ENCODE data around the gene PGLYRP2. TPM values are rescaled to one million over a fixed set of nuclear protein-coding genes. Genes with fewer than 3 reads are reported as not detected.

Gene PGLYRP2
- polyA plus RNA-seq, 2 donors, result 0.02 TPM; not detected in 1

- Histone ChIP-seq H3K4me1 (ENCODE audit: control insufficient read depth in 2 of 2, insufficient read depth in 2 of 2, low read length in 1 of 2) (peaks cover 10 to 13% of the 10 kb centered on the region in 2 donors), H3K27me3 (ENCODE audit: control insufficient read depth in 1 of 2, insufficient read depth in 2 of 2, low read length in 2 of 2) (no peaks in the 10 kb centered on the region), H3K27ac (ENCODE audit: low read depth in 2 of 2, low read length in 1 of 2) (peak within 1 kb of the TSS; percentile 82 to 93), H3K9me3 (ENCODE audit: control insufficient read depth in 2 of 2, insufficient read depth in 1 of 2, low read depth in 1 of 2, low read length in 1 of 2) (no peaks in the 10 kb centered on the region), H3K36me3 (ENCODE audit: control insufficient read depth in 2 of 2, insufficient read depth in 2 of 2, low read length in 1 of 2) (no peaks in the 10 kb centered on the region), H3K4me3 (ENCODE audit: low read depth in 1 of 2, low read length in 2 of 2) (peak within 1 kb of the TSS; percentile 49 to 66)
- WGBS, 2 donors, result 2 to 12% methylated on average over 11 to 74 of the region's 77 CpGs
Measured at GRCh38 chr19:15449620-15450527, 29.4 kb downstream of the PGLYRP2 start, which contains the start of gene WIZ. WIZ (minus strand) TSS chr19:15449956; CDS start chr19:15448307, 1,649 bp downstream.

DNA sequence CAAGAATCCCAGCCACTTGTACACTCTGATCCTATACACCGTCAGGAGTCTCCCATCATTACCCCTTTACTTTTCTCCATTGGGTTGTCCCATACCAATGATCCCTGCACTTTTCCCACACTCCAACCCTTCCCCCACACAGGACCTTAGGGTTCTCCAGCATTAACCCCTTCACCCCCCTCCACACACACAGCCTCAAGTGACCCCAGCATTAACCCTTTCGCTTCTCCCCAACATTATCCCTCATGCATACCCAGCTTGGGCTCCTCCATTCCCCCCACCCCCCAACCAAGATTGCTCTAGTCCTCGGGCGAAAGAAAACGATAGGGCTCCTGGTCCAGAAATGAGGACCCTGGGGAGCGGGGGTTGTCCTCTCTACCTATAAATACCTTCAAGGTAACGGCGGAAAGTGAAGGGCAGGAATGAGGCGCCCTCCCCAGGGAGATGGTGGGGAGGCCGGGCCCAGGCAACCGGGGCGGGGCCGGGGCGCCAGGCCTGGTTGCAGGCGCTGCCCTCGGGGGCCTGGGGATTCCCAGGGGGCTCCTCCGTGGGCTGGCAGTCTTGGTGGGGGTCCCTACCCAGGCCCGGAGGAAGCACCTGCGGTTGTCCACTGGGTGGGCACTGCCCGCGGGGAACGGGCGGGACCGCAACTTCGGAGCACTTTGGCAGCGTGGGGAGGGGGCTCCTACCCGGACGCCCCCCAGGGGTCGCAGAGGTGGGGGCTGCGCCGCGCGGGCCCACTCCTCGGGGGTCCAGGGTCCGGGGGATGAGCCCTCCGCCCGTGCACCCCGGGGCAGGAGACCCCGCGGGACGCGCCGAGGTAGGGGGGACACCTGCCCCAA lies 30.3 kb downstream of the PGLYRP2 start:
- Histone ChIP-seq H3K4me1 (ENCODE audit: control insufficient read depth in 2 of 2, insufficient read depth in 2 of 2, low read length in 1 of 2) (peaks cover 10 to 13% of the 10 kb centered on the region in 2 donors), H3K4me3 (ENCODE audit: low read depth in 1 of 2, low read length in 2 of 2) (peak overlapping the region; percentile 43 to 66), H3K27me3 (ENCODE audit: control insufficient read depth in 1 of 2, insufficient read depth in 2 of 2, low read length in 2 of 2) (no peaks in the 10 kb centered on the region), H3K27ac (ENCODE audit: low read depth in 2 of 2, low read length in 1 of 2) (peak overlapping the region; percentile 13 to 67), H3K9me3 (ENCODE audit: control insufficient read depth in 2 of 2, insufficient read depth in 1 of 2, low read depth in 1 of 2, low read length in 1 of 2) (no peaks in the 10 kb centered on the region), H3K36me3 (ENCODE audit: control insufficient read depth in 2 of 2, insufficient read depth in 2 of 2, low read length in 1 of 2) (no peaks in the 10 kb centered on the region)
- WGBS, 2 donors, result 4 to 8% methylated on average over 32 to 43 of the region's 43 CpGs

DNA sequence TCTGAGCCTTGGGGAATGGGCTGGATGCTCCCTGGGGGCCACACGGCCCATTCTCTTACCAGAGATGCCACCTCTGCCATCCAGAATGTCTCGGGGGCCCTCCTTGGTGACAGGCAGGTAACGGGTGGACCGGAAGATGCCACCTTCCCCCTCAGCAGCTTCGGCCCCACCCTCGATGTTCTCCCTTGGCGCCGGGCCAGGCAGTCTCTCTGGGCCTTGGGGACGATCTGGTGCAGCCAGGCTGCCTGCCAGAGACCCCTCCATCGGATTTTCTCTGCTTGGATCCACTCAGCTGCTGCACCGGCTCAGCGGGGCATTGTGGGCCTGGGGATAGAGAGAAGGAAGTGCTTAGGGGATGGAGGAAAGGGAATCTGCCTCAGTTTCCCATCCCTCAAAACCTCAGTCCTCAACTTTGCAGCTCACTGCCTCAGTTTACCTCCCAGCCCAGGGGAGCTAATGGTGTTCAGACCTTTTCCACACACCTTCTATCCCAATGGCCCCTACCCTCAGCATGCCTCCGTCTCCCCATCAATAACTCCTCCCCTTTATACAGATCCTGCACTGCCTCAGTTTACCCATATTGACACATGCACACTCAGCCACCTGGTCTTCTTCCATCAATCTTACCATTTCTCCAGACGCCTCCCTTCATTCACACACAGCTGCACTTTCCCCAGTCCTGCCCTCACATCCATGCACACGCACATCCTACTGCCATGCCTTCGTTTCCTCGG lies 31.1 kb downstream of the PGLYRP2 start:
- H3K4me1 ChIP-seq (ENCODE audit: control insufficient read depth in 2 of 2, insufficient read depth in 2 of 2, low read length in 1 of 2), result peaks cover 8 to 13% of the 10 kb centered on the region in 2 donors
- no peaks in the 10 kb centered on the region for H3K36me3 ChIP-seq (ENCODE audit: control insufficient read depth in 2 of 2, insufficient read depth in 2 of 2, low read length in 1 of 2)
- H3K4me3 ChIP-seq (ENCODE audit: low read depth in 1 of 2, low read length in 2 of 2), result no peak overlapping the region
- no peaks in the 10 kb centered on the region for H3K9me3 ChIP-seq (ENCODE audit: control insufficient read depth in 2 of 2, insufficient read depth in 1 of 2, low read depth in 1 of 2, low read length in 1 of 2)
- no peak overlapping the region for H3K27ac ChIP-seq (ENCODE audit: low read depth in 2 of 2, low read length in 1 of 2)
- WGBS, 2 donors, result 59 to 63% methylated on average over 17 of the region's 17 CpGs
- no peaks in the 10 kb centered on the region for H3K27me3 ChIP-seq (ENCODE audit: control insufficient read depth in 1 of 2, insufficient read depth in 2 of 2, low read length in 2 of 2)

DNA sequence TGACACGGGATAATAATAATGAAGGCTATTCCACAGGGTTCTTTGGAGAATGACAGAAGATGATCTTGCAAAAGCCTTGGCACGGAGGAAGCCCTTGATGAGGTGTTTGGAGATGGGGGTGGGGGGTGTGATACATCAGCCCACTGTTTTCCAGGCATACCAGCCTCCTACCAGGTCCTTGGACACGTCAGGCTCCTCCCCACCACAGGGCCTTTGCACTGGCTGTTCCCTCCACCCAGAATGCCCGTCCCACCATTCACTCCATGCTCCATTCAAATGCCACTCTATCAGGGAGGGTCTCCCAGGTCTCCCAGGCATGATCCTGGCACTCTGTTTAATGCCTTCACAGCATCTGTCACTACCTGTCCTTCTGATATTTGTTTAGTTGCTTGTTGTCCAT lies 32.2 kb downstream of the PGLYRP2 start:
- H3K4me1 ChIP-seq (ENCODE audit: control insufficient read depth in 2 of 2, insufficient read depth in 2 of 2, low read length in 1 of 2), result peaks cover 2 to 5% of the 10 kb centered on the region in 2 donors
- H3K36me3 ChIP-seq (ENCODE audit: control insufficient read depth in 2 of 2, insufficient read depth in 2 of 2, low read length in 1 of 2), result no peaks in the 10 kb centered on the region
- H3K27me3 ChIP-seq (ENCODE audit: control insufficient read depth in 1 of 2, insufficient read depth in 2 of 2, low read length in 2 of 2), result no peaks in the 10 kb centered on the region
- H3K4me3 ChIP-seq (ENCODE audit: low read depth in 1 of 2, low read length in 2 of 2), result no peak overlapping the region
- 84 to 92% methylated on average over 4 of the region's 4 CpGs for WGBS, 2 donors
- no peaks in the 10 kb centered on the region for H3K9me3 ChIP-seq (ENCODE audit: control insufficient read depth in 2 of 2, insufficient read depth in 1 of 2, low read depth in 1 of 2, low read length in 1 of 2)
- no peak overlapping the region for H3K27ac ChIP-seq (ENCODE audit: low read depth in 2 of 2, low read length in 1 of 2)

GRCh38 chr19:15445807-15446376 lies 33.4 kb downstream of the PGLYRP2 start:
- H3K36me3 ChIP-seq (ENCODE audit: control insufficient read depth in 2 of 2, insufficient read depth in 2 of 2, low read length in 1 of 2), result no peaks in the 10 kb centered on the region
- H3K27ac ChIP-seq (ENCODE audit: low read depth in 2 of 2, low read length in 1 of 2), result no peak overlapping the region
- no peak overlapping the region for H3K4me3 ChIP-seq (ENCODE audit: low read depth in 1 of 2, low read length in 2 of 2)
- 72 to 74% methylated on average over 7 of the region's 7 CpGs for WGBS, 2 donors
- H3K4me1 ChIP-seq (ENCODE audit: control insufficient read depth in 2 of 2, insufficient read depth in 2 of 2, low read length in 1 of 2), result peaks cover 2 to 5% of the 10 kb centered on the region in 2 donors
- no peaks in the 10 kb centered on the region for H3K27me3 ChIP-seq (ENCODE audit: control insufficient read depth in 1 of 2, insufficient read depth in 2 of 2, low read length in 2 of 2)
- H3K9me3 ChIP-seq (ENCODE audit: control insufficient read depth in 2 of 2, insufficient read depth in 1 of 2, low read depth in 1 of 2, low read length in 1 of 2), result no peaks in the 10 kb centered on the region

DNA sequence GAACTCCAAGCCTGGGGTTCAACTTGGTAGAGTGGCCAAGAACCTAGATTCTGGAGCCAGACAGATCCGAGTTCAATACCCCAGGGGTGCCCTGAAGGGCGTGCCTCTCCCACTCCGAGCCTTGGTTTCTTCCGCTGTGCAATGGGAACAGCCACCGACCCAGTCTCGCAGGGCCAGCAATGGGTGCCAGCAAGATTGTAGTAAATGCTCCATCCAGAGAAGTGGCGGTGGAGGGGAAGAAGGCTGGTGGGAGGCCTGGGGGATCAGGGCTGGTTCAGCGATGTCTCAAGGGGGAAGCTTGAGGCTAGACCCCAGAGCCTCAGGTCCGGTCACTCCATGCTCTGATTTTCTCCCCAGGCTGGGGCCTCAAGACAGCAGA lies 34.1 kb downstream of the PGLYRP2 start:
- Histone ChIP-seq H3K9me3 (ENCODE audit: control insufficient read depth in 2 of 2, insufficient read depth in 1 of 2, low read depth in 1 of 2, low read length in 1 of 2) (no peaks in the 10 kb centered on the region), H3K36me3 (ENCODE audit: control insufficient read depth in 2 of 2, insufficient read depth in 2 of 2, low read length in 1 of 2) (no peaks in the 10 kb centered on the region), H3K27ac (ENCODE audit: low read depth in 2 of 2, low read length in 1 of 2) (no peak overlapping the region), H3K4me3 (ENCODE audit: low read depth in 1 of 2, low read length in 2 of 2) (no peak overlapping the region), H3K4me1 (ENCODE audit: control insufficient read depth in 2 of 2, insufficient read depth in 2 of 2, low read length in 1 of 2) (peaks cover 2 to 5% of the 10 kb centered on the region in 2 donors), H3K27me3 (ENCODE audit: control insufficient read depth in 1 of 2, insufficient read depth in 2 of 2, low read length in 2 of 2) (no peaks in the 10 kb centered on the region)
- 88 to 91% methylated on average over 9 of the region's 9 CpGs for WGBS, 2 donors

DNA sequence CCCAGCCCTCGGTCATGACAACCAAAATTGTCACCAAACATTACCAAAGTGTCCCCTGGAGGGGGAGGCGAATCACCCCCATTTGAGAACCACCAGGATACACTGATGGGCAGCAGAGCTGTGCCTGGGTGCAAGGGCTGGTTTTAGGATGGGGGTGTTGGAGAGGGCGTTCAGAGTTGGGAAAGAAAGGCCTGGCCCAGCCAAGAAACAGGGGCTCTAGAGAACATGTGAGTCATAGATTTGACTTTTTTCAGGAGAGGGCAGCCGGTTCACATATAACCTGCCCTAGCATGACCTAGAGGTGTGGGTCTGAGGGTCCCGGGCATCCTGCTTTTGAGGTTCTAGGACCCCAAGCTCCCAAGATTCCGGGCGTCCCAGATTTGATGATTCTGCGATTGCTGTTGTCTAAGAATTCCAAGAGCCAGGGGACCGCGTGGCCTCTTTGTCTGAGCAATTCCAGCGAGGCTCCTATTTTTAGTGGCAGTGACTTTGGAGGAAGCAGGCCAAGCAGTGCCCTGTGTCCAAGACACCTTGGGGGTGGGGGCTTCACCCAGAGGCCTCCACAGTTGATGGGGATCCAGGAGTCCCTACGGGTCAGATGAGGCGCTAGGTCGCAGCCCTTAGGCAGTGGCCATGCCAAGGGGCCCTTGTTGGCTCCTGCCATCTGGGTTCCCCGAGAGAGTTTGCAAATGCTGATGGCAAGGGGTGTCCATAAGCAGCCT lies 34.6 kb downstream of the PGLYRP2 start:
- Histone ChIP-seq H3K9me3 (ENCODE audit: control insufficient read depth in 2 of 2, insufficient read depth in 1 of 2, low read depth in 1 of 2, low read length in 1 of 2) (no peaks in the 10 kb centered on the region), H3K4me3 (ENCODE audit: low read depth in 1 of 2, low read length in 2 of 2) (no peak overlapping the region), H3K27ac (ENCODE audit: low read depth in 2 of 2, low read length in 1 of 2) (no peak overlapping the region), H3K4me1 (ENCODE audit: control insufficient read depth in 2 of 2, insufficient read depth in 2 of 2, low read length in 1 of 2) (peaks cover 0 to 5% of the 10 kb centered on the region in 2 donors), H3K36me3 (ENCODE audit: control insufficient read depth in 2 of 2, insufficient read depth in 2 of 2, low read length in 1 of 2) (no peaks in the 10 kb centered on the region), H3K27me3 (ENCODE audit: control insufficient read depth in 1 of 2, insufficient read depth in 2 of 2, low read length in 2 of 2) (no peaks in the 10 kb centered on the region)
- 85 to 91% methylated on average over 15 of the region's 15 CpGs for WGBS, 2 donors

- Histone ChIP-seq H3K4me1 (ENCODE audit: control insufficient read depth in 2 of 2, insufficient read depth in 2 of 2, low read length in 1 of 2) (no peaks in the 10 kb centered on the region), H3K27ac (ENCODE audit: low read depth in 2 of 2, low read length in 1 of 2) (no peak overlapping the region), H3K4me3 (ENCODE audit: low read depth in 1 of 2, low read length in 2 of 2) (no peak overlapping the region), H3K9me3 (ENCODE audit: control insufficient read depth in 2 of 2, insufficient read depth in 1 of 2, low read depth in 1 of 2, low read length in 1 of 2) (no peaks in the 10 kb centered on the region), H3K36me3 (ENCODE audit: control insufficient read depth in 2 of 2, insufficient read depth in 2 of 2, low read length in 1 of 2) (no peaks in the 10 kb centered on the region), H3K27me3 (ENCODE audit: control insufficient read depth in 1 of 2, insufficient read depth in 2 of 2, low read length in 2 of 2) (no peaks in the 10 kb centered on the region)
- 40 to 49% methylated on average over 10 of the region's 10 CpGs for WGBS, 2 donors
Measured at GRCh38 chr19:15443838-15444237, 35.5 kb downstream of the PGLYRP2 start.
